HG02852 (cell line): ENCODE results near the gene CELSR1.
A peak's percentile ranks its signal among the peaks of the same experiment; 100 is the strongest.

Experiments used
- ATAC-seq: cut with Tn5 transposase; IDR thresholded peaks from one replicate; pipeline ENCODE4 v1.9.1; 2021; ENCODE audit warnings: mild to moderate bottlenecking, moderate library complexity; ENCODE audit not compliant: unreplicated experiment

CELSR1 gene, protein sequence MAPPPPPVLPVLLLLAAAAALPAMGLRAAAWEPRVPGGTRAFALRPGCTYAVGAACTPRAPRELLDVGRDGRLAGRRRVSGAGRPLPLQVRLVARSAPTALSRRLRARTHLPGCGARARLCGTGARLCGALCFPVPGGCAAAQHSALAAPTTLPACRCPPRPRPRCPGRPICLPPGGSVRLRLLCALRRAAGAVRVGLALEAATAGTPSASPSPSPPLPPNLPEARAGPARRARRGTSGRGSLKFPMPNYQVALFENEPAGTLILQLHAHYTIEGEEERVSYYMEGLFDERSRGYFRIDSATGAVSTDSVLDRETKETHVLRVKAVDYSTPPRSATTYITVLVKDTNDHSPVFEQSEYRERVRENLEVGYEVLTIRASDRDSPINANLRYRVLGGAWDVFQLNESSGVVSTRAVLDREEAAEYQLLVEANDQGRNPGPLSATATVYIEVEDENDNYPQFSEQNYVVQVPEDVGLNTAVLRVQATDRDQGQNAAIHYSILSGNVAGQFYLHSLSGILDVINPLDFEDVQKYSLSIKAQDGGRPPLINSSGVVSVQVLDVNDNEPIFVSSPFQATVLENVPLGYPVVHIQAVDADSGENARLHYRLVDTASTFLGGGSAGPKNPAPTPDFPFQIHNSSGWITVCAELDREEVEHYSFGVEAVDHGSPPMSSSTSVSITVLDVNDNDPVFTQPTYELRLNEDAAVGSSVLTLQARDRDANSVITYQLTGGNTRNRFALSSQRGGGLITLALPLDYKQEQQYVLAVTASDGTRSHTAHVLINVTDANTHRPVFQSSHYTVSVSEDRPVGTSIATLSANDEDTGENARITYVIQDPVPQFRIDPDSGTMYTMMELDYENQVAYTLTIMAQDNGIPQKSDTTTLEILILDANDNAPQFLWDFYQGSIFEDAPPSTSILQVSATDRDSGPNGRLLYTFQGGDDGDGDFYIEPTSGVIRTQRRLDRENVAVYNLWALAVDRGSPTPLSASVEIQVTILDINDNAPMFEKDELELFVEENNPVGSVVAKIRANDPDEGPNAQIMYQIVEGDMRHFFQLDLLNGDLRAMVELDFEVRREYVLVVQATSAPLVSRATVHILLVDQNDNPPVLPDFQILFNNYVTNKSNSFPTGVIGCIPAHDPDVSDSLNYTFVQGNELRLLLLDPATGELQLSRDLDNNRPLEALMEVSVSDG (N-terminal part only)

DNA sequence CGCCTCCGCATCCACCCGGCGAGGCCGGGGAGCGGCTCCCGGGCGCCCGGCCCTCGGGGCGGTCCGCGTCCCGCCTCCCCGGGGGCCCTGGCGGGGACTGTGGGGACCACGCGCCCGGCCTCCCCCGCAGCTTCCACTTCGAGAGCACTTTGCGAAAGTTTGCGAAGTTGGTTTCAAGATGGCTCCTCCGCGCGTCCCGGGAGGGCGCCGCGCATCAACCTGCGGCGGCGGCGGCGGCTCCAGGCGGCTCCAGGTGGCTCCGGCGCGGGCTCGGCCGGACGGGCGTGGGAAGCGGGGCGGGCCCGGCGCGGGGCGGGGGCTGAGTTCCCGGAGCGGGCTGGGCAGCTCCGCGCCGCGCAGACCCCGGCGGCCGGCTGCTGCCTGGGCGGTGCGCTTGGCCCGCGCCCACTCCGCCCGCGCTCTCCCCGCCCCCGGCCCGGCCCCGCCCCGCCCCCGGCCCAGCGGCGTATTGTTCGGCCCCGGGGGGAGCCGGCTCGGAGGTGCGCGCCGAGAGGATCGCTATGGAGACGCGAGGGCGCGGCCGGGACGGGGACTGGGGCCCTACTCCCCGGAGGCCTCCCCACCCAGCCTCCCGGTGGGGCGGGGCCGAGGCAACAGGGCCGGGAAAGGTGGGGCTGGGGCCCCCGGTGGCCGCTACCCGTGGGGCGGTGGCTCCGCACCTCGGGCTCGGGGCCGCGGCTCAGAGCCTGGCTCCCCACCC lies at the start of gene CELSR1:
TSS of gene CELSR1 (minus strand) at position 396 of the 721 bp plus-strand sequence. CDS start 450 bp downstream, outside the sequence.
- ATAC-seq, result no peak

DNA sequence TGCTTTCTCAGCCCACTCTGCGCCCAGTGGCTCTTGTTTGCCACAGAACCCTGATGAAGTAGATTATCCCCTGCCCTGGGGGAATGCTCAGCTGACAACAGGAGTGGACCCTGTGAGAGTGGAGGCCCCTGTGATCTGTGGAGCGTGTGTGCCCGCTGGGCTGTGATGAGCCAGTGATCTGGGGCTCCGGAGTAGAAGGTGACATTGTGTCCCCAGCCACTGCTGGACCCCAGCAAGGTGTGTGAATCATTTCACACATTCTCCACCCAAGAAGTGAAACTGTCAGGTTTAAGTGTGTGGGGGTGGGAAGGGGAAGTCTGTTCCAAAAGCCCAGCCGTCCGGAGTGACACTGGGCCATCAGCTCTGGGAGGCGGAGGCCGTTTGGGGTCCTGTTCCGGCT lies 49.6 kb upstream of the CELSR1 start:
- peak; percentile 49 for ATAC-seq

DNA sequence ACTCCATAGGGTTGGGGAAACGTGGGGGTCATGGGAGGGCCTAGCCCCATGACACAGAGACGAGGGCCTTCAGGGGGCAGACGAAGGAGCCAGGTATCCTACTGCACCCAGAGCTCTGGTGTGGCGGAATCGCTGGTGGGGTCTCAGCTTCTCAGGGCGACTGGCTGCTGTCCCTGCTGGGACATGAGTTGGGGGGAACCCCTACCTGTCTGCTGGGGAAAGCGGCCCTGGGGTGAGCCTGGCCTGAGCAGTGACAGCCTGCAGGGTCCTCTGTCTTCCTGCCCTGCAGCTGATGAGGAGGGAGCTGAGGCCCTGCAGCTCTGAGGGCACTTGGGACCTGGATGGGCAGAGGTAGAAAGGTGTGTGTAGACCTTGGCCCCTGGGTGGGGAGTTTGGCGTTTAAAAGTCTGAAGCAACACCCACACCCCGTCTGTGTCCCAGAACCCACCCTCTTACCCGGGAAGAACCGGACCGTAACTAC lies 49.2 kb upstream of the CELSR1 start:
- ATAC-seq, result no peak

DNA sequence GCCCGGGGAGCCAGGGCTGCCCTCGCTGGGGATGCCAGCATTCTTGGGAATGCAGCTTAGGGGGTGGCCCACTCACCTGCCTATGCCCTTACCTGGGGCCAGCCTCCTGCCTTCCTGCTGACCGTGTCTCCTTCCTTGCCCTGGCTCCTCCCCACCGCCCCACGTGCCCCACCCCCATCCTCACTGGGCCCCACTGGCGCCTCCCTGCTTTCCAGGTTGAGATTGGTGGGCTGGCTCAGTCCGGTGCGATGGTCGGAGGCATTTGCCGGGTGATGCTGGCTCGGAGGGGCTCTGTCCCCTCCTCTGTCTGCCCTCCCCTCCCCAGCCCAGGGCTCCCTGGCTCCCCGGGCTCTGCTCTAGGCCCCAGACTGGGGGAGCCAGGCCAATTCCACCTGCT lies 48.7 kb upstream of the CELSR1 start:
- no peak for ATAC-seq

DNA sequence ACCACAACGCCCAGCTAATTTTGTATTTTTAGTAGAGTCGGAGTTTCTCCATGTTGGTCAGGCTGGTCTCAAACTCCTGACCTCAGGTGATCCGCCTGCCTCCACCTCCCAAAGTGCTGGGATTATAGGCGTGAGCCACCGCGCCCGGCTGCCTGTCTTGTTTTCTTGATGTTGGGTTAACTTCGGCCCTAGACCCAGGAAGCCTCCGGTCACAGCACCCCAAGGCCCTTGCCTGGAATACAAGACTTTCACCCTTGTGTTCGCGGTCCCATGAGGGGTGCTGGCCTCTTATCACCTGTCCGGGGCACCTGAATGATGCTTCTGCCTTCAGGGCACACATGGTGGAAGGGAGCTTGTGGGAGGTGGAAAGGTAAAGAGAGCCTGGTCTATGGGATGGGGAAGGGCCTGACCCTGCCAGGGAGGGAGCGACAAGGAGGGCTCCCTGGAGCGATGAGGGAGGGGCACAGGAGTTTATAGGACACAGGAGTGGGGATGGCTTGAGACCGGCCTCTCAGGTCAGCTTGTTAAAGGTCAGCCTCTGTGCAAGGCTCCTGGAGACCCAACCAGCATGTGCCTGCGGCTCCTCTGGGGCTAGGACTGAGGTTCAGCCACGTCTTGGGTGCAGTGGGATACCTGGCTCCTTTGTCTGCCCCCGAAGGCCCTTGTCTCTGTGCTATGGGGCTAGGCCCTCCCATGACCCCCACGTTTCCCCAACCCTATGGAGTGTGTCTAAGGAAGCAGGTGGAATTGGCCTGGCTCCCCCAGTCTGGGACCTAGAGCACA lies 48.1 kb upstream of the CELSR1 start:
- no peak for ATAC-seq

DNA sequence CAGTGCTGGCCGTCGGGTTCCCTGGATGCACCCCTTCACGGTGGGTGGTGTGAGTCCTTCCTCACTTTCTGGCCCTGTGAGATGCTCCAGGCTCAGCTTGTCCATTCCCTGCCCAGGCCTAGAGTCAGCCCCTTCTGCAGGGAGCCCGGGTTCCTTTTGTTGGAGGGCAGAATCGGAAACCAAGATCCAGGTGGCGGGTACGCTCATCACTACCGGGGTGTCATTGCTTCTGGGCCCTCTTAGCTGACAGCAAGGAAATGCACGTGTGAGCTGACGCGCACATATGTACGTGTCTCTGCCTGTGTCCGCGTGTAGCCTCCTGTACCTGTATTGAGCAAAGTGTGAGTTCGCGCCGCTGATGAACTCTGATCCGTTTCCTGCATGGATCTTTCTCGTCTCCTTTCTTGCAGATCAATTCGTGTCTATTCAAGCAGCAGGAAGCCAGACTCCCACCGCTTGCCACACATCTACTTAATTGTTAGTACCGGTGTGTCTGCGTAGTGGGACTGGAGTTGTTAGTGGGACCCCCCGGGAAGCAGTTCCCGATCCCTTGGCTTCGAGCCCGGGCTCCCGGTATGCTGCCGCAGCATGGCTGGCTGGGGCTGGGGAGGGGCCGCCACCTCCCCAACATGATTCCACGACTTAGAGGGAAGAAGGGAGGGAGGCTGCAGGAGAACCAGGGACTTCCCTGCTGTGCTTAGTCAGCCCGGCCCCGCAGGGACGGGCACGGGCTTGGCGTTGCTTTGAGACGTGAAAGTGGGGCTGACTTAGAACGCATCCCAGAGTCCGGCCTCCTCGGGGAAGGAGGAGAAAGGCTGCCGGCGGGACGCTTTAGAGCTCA lies 46.9 kb upstream of the CELSR1 start:
- ATAC-seq, result no peak

DNA sequence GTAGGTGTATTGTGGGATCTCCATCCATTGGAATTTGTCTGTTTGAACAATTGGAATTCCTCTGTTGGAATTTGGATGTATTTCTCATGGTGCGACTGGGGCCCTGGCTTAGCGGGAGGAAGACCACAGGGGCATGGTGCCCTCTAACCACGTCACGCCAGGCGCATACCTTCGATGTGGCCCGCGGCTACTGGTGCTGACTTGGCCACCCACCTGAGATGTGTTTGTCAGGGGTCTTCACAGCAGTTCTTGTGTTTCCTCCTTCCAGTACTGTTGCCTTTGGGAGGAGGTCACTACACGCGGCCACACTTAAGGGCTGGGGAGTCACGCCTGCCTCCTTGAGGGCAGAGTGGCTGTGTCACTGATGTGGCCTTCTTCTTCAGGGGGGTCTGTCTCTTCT lies 46.2 kb upstream of the CELSR1 start:
- ATAC-seq, result no peak

DNA sequence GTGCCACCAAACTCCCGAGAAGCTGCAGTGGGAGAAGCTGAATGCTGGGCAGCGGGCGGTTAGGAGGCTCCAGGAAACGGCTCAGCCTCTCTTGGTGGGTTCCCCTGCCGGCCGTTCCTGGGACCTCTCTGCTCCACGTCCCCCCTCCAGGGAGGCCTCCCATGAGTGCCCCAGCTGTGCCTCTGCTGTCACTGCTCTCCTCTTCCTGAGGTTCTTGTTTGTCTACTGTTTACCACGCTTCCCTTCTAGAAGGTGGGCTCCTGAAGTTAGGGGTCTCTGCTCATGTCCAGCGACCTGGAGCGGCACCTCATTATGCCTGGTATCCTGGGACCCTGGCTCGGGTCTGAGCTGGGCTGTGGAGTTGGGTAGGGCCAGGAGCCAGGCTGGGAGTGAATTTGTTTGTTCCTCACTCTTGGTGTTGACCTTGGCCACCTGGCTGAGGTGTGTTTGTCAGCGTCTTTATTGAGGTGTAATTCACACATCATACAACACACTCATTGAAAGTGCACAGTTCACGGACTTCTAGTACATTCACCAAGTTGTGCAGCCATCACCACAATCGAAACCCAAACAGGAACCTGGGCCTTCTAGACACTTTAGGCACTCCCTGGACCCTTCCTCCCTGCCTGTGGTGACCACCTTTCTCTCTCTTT lies 45.0 kb upstream of the CELSR1 start:
- no peak for ATAC-seq

DNA sequence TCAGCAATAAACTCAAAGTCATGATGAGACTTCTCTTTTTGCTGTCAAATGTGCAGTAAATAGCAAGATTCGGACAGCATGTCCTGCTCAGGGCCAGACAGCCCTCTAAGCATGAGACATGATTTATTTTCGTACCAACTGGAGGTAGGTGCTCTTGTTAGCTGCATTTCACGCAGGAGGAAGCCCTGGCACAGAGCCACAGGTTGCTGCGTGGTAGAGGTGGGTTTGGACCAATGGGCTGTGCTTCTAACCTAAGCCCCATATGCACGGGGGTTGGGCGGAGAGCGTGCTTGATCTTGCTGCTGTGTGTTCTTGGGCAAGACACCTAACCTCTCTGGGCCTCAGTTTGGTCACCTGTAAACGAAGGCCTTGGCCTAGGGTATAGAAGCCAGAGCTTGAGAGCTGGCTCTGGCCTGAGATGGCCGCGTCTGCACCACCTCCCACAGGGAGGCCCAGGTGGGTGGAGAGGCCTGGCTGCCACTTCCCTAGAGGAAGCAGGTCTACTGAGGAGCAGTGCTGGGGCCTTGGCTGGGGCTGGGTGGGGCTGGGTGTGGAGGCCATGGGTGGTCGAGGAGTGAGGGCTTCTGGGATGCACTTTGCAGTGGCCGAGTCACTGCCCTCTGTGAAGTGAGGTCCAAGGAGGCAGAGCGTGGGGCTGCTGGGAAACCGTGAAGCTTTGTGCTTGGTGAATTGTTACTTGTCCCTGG lies 44.3 kb upstream of the CELSR1 start:
- ATAC-seq, result no peak

DNA sequence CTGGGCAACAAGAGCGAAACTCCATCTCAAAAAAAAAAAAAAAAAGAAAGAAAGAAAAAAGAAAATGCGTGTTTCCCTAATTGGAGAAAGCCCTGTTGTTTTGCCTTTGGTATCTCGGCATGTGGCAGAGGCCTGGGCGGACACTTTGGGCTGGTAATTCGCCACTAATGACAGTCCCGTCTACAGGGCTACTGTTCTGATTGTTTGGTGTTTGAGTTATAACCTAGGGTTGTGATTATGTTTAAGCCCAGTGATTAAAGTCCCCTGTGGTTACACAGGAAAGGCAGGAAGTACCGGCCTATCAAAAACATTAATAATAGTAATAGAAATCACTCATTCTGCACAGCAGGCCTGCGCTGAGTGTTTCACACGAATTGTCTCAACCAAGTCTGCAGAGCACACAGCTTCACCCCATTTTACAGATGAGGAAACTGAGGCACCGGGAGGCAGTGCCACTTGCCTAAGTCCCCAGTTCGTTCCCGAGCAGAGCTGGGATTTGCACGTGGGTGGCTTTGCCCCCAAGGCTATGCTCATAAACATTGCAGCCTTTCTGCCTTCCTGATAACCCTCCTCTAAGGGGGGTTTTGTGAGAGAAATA lies 43.6 kb upstream of the CELSR1 start:
- ATAC-seq, result no peak

DNA sequence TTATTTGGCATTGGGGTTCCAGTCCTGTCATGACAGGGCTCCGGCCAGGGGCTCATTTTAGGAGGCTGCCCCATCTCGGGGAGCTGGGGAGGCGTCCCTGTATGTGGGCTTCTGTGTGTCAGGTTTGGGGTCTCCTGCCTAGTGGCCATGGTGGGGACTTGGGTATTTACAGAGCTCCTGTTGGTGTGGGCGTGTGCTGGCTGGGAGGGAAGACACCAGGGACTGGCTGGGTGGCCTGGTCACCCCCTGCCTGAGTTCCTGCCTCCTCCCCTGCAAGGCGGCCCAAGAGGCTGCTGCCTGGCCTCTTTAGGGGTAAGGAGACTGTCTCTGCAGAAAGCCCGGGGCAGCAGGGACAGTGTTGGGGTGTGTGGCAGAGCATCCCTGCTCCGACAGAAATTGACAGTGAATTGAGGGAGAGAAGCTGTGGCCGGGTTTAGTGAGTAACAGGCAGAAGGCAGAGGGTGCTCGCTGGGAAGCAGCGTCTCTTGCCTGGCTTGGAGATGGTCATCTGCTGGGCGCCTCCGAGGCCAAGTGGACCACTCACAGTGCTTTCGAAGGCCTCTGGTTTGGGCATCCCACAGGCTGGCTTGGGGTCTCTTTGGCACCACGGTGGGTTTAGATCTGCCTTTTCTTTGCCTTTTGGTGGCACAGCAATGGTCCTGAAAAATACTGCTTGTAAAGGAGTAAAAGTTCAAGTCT lies 42.5 kb upstream of the CELSR1 start:
- no peak for ATAC-seq

DNA sequence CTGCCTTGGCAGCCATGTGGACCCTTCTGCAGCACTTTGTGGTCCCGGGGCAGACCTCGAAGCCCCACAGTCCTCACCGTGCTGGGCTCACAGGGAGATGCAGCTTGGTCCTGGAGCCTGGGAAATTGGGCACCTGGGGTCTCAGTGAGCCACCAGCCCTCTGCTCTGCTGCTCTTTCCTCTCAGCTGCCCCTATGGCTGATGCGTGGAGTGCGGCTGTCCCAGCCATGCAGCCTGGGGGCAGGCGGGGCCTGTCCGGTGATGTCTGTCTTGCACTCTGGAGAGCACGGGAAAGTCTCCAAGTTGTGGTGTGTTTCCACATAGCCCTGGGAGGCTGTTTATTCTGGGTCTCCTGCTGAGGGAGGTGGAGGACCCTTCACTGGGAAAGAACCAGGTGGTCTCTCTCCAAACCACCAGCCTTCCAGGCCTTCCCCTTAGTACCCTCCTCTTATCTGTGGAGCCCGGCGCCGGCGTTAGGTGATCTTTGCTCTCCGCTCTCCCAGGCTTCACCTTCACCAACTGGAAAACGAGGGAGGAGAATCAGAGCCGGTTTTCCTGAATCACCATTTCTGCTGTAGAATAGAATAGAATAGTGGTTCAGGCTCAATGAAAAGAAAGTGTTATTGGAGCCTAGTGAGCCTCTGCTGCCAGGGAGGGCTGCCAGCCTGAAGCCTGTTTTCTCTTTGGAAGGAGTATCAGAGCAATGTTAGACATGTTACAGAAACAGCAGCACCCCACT lies 41.6 kb upstream of the CELSR1 start:
- no peak for ATAC-seq

DNA sequence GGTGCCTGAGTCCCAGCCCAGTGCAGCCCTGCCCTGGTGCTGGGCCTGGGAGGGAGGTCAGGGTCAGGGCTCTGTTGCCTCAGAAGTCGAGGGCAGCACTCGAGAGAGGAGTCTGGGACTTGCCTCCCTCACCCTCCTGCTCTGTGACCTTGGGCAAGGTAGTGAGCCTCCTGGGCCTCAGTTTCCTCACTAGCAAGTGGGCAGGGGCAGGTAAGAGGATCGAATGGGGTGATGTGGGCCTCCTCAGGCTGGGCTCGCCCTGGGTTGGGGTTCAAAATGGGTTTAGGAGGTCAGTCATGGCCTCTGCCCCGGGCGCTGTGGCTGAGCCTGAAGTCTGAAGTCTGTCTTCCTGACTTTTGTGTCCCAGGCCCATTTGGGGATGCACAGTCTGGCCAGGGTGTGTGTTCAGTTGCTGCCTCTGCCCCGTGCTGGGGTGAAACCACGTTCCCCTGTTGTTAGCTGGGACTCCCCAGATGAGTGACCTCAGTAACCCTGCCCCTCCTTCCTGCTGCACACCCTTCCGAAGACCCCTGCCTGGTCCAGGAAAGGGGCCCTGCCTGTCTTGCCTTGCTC lies 40.9 kb upstream of the CELSR1 start:
- ATAC-seq, result no peak

DNA sequence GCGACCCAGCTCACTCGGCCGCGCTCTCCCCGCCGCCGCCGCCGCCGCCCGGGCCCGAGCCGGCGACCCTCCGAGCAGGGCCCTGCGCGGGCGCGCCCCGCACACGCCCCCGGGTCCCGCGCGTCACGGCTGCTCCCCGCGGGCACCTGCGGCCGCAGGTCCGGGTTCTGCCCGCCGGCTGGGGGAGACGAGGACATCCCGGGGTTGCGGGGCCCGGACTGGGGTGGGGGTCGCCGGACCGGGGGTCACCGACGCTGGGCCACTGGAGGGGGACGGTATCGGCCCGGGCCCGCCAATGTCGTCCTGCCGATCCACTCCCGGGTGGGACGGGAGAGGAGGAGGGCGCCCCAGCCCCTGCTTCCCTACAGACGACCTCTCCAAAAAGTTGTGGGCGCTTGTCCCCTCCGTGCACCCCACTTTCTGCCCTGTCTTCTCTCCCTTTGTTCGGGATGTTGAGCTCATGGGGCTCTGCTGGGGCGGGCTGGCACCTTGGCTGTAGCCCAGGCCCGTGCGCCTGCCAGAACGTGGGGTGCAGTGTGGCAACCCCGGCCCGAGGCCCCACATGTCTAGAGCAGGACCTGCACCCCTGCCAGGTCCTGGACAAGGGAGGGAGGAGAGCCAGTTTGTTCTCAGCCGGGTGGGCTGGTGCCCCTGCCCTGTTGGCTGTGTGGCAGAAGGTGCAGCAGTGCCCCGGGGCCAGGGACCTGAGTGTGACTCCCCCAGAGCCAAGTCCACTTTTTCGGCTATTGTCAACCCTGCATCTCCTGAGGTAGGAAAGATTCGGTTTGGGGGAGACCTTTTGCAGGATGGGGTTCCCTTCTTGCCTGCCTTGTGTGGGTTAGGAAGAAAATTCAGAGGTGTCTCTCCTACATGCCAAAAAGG lies 40.2 kb upstream of the CELSR1 start:
- ATAC-seq, result no peak
